GM19351 (cell line): ENCODE measurements around the gene NEUROD2.

ENCODE experiments used
- ATAC-seq: cut with Tn5 transposase; IDR thresholded peaks from one replicate; pipeline ENCODE4 v1.9.1; 2021; ENCODE audit warnings: mild to moderate bottlenecking, moderate library complexity; ENCODE audit not compliant: unreplicated experiment

NEUROD2 gene

GRCh38 chr17:39607851-39608130 lies at the start of gene NEUROD2:
NEUROD2 (minus strand) TSS chr17:39607920; CDS start chr17:39606599, 1,321 bp downstream.
- no peak for ATAC-seq

- no peak for ATAC-seq
These were observed 47.4 kb upstream of the NEUROD2 start for GRCh38 chr17:39655105-39655504.

GRCh38 chr17:39653662-39654331 lies 46.1 kb upstream of the NEUROD2 start:
- no peak for ATAC-seq

DNA sequence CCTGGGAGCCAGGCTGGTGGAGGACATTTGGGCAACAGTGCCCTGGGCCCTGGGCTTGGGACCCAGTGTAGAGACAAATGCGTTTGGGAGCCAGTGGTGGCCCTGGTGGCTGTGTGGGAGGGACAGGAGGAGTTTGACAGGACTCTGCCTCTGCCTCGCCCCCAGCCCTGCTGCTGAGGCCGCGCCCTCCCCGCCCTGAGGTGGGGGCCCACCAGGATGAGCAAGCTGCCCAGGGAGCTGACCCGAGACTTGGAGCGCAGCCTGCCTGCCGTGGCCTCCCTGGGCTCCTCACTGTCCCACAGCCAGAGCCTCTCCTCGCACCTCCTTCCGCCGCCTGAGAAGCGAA lies 45.6 kb upstream of the NEUROD2 start:
- ATAC-seq, result no peak

GRCh38 chr17:39652587-39653315 lies 45.0 kb upstream of the NEUROD2 start:
- ATAC-seq, result no peak

DNA sequence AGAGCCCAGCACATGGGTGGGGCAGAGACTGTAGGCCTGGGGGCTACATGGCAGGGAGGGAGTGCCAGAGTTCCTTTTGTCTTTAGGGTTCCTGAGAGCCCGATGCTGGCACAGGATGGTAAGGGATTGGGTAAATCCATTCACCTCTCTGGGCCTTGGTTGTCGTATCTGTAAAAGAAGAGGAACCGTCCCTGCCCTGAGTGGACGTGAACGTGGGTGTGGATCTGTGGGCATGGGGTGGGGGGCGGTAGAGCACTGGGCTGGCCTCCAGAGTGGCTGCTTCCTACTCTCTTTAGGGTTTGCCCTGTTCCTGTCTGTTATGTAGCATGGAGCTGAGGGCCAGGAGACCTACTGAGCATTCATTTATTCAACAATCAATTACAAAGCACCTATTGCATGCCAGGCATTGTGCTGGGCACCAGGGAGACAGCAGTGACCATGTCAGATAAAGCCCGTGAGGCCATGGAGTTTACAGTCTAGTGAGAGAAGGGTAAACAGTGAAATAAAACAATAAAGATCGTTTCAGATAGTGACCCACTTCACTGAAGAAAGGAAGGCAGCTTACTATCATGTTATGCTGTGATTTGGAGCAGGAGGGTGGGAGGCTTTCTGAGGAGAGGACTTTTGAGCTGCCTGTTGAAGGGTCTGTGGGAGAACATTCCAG lies 44.3 kb upstream of the NEUROD2 start:
- ATAC-seq, result no peak

- no peak for ATAC-seq
These were observed 42.4 kb upstream of the NEUROD2 start for GRCh38 chr17:39650121-39650579.

- ATAC-seq, result no peak
These were observed 41.1 kb upstream of the NEUROD2 start for GRCh38 chr17:39648616-39649366.

- ATAC-seq, result no peak
These were observed 39.5 kb upstream of the NEUROD2 start for GRCh38 chr17:39647256-39647655.

GRCh38 chr17:39643271-39643670 lies 35.6 kb upstream of the NEUROD2 start:
- no peak for ATAC-seq

GRCh38 chr17:39642291-39643074 lies 34.8 kb upstream of the NEUROD2 start:
- ATAC-seq, result no peak

GRCh38 chr17:39641883-39642282 lies 34.2 kb upstream of the NEUROD2 start:
- ATAC-seq, result no peak

GRCh38 chr17:39641097-39641496 lies 33.4 kb upstream of the NEUROD2 start:
- ATAC-seq, result no peak

DNA sequence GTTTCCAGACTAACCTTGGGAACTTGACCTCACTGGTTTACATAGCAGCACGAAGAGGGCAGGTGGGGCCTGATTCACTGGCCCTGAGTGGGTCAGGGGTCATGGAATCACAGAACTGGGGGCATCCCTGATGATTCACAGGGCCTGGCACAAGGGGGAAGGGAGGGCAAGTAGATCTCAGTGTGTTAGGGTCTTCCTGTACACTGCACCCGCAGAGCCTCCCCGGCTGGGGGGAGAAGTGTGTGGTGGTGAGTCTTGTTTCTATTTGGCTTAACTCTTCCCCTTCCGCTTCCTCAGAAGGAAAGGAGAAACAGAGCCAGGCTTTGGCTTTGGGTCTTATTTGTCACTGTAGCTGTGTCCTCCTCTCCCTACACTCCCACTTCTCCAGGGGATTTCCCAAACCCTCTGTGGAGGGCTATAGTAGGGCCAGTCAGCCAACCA lies 32.9 kb upstream of the NEUROD2 start:
- ATAC-seq, result no peak

DNA sequence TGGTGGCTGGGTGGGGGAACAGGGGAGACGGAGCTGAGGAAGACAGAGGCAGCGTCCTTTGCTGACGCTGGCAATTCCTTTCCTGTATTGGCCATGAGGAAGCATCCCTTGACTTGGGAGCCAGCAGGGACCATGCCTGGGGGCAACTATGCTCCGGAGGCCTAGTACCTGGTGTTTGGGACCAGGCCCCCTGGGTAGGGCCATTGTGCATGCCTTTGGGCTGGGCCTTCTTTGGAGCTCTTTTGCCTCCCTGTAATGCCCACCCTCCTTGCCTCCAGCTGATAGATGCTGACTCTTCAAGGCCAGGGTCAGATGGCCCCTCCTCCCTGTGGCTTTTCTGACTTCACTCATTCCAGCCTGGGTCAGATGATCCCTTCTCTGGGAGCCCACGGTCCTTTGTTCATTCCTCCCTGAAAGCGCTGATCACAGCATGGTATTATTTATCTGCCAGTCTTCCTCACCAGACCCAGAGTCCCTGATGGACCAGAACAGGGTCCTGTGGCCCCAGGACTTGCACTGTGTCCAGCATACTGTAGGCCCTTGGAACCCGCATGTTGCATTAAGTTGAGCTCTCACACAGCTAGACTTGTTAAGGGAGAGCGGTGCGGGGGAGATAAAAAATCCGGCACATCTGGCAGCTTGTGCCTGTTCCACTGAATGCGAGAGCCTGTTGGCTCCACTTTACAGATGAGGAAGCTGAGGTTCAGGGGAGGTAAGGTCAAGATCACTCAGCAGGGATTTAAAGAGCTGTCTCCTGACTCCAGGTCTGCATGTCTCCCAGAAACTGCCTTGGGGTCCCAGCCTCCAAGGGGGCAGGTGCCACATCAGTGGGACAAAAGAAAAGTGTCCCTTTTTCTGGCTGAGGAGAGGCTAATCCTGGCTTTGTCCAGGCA lies 32.1 kb upstream of the NEUROD2 start:
- ATAC-seq, result no peak

- ATAC-seq, result no peak
These were observed 31.3 kb upstream of the NEUROD2 start for GRCh38 chr17:39639043-39639442.

- no peak for ATAC-seq
These were observed 30.6 kb upstream of the NEUROD2 start for GRCh38 chr17:39638317-39638716.

- peak; percentile 73 for ATAC-seq
These were observed 29.4 kb upstream of the NEUROD2 start, which contains the start of gene STARD3 for GRCh38 chr17:39636927-39637736. STARD3 (plus strand) TSS chr17:39637144; CDS start chr17:39653532, 16,388 bp downstream.

DNA sequence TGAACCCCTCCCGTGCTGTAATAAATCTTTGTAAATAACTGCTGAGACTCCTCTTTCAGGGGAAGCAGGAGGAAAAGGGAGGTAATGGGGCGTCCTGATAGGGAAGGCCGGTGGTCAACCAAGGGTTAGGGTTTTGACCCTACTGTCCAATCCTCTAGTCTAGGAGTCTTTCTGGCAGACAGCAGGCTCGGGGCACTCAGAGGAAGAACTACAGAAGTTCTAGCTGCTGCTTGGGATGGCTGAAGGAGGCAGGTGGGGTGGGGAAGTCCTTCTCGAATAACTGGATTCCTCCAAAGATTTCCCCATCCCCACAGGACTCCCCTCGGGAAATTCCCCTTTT lies 28.8 kb upstream of the NEUROD2 start:
- ATAC-seq, result no peak
